Neural cell (in vitro differentiated cells): ENCODE results near the gene ERICH4. TPM values are rescaled to one million over a fixed set of nuclear protein-coding genes. Genes with fewer than 3 reads are reported as not detected.

Experiments used
- H2AFZ ChIP-seq: fragments of 200-600, 300-800 bp; sonication (generic), shearing (Covaris generic); 2 replicates; pipeline ENCODE4 v1.6.0; 2014; ENCODE audit warnings: low read depth, mild to moderate bottlenecking, antibody characterized with exemption, low read length, moderate library complexity
- H3F3A ChIP-seq: fragments of 200-600 bp; shearing (Covaris generic); 2 replicates; pipeline ENCODE4 v1.6.1; 2016; ENCODE audit warnings: mild to moderate bottlenecking, moderate library complexity, mixed read lengths, antibody characterized with exemption, low read length; ENCODE audit not compliant: insufficient read depth, poor library complexity, severe bottlenecking
- H3K27ac ChIP-seq: fragments of 200-600, 300-800 bp; sonication (generic), shearing (Covaris generic); 2 replicates; pipeline ENCODE4 v1.5.1; 2014; ENCODE audit warnings: mild to moderate bottlenecking, low read length, moderate library complexity
- H3K27me3 ChIP-seq: fragments of 300-800, 200-600 bp; sonication (generic), shearing (Covaris generic); 2 replicates; pipeline ENCODE4 v1.6.0; 2014; ENCODE audit warnings: mild to moderate bottlenecking, low read depth, low read length, moderate library complexity; ENCODE audit not compliant: insufficient read depth
- H3K36me3 ChIP-seq: fragments of 300-800, 200-600 bp; sonication (generic), shearing (Covaris generic); 2 replicates; pipeline ENCODE4 v1.5.1; 2014; ENCODE audit warnings: mild to moderate bottlenecking, antibody characterized with exemption, low read length, moderate library complexity; ENCODE audit not compliant: insufficient read depth
- H3K4me2 ChIP-seq: fragments of 300-800, 200-600 bp; sonication (generic), shearing (Covaris generic); 2 replicates; pipeline ENCODE4 v1.6.0; 2014; ENCODE audit warnings: mild to moderate bottlenecking, low read length
- H3K4me3 ChIP-seq: fragments of 300-800, 200-600 bp; sonication (generic), shearing (Covaris generic); 2 replicates; pipeline ENCODE4 v1.5.1; 2014; ENCODE audit warnings: mild to moderate bottlenecking, low read length, moderate library complexity
- H3K79me2 ChIP-seq: fragments of 200-600 bp; shearing (Covaris generic); replicated peaks from 2 replicates; pipeline ENCODE4 v1.6.0; 2014; ENCODE audit warnings: mild to moderate bottlenecking, low read length, moderate library complexity; ENCODE audit not compliant: insufficient read depth
- H3K9ac ChIP-seq: fragments of 300-800, 200-600 bp; sonication (generic), shearing (Covaris generic); 2 replicates; pipeline ENCODE4 v1.6.1; 2016; ENCODE audit warnings: mild to moderate bottlenecking, low read length, mixed read lengths
- H3K9me2 ChIP-seq: fragments of 200-600 bp; shearing (Covaris generic); 2 replicates; pipeline ENCODE4 v1.6.1; 2016; ENCODE audit warnings: mild to moderate bottlenecking, low read length, mixed read lengths; ENCODE audit not compliant: insufficient read depth
- H3K9me3 ChIP-seq: fragments of 200-600, 300-800 bp; sonication (generic), shearing (Covaris generic); 2 replicates; pipeline ENCODE4 v1.6.1; 2016; ENCODE audit warnings: mild to moderate bottlenecking, mixed run types, low read length, moderate library complexity, mixed read lengths
- H4K20me1 ChIP-seq: fragments of 200-600 bp; shearing (Covaris generic); 2 replicates; pipeline ENCODE4 v1.6.1; 2016; ENCODE audit warnings: mild to moderate bottlenecking, mixed run types; ENCODE audit not compliant: insufficient read depth
- CTCF ChIP-seq: fragments of 450-650 bp; IDR thresholded peaks from 2 replicates; pipeline ENCODE4 v1.5.1; 2014; ENCODE audit warnings: antibody characterized with exemption, mild to moderate bottlenecking, moderate library complexity; ENCODE audit not compliant: poor library complexity, severe bottlenecking
- EP300 ChIP-seq: fragments of 450-650 bp; conservative IDR thresholded peaks from 2 replicates; pipeline ENCODE4 v1.6.1; 2014; ENCODE audit warnings: antibody characterized with exemption, mild to moderate bottlenecking, moderate library complexity; ENCODE audit not compliant: poor library complexity, severe bottlenecking
- EZH2 ChIP-seq: fragments of 200-600, 300-800 bp; shearing (Covaris generic), sonication (generic); IDR thresholded peaks from 2 replicates; pipeline ENCODE4 v1.6.1; 2014; ENCODE audit warnings: antibody characterized with exemption, low read length, borderline replicate concordance, mild to moderate bottlenecking; ENCODE audit not compliant: insufficient read depth, poor library complexity, severe bottlenecking
- MXI1 ChIP-seq: fragments of 450-650 bp; conservative IDR thresholded peaks from 2 replicates; pipeline ENCODE4 v1.6.1; 2014; ENCODE audit warnings: antibody characterized with exemption, mild to moderate bottlenecking; ENCODE audit not compliant: poor library complexity, severe bottlenecking
- POLR2AphosphoS5 ChIP-seq: IDR thresholded peaks from 2 replicates; pipeline ENCODE4 v1.6.1; 2012
- RAD21 ChIP-seq: fragments of 450-650 bp; conservative IDR thresholded peaks from 2 replicates; pipeline ENCODE4 v1.6.1; 2014; ENCODE audit warnings: antibody characterized with exemption, mild to moderate bottlenecking, moderate library complexity
- SMC3 ChIP-seq: fragments of 450-650 bp; conservative IDR thresholded peaks from 2 replicates; pipeline ENCODE4 v1.6.1; 2014; ENCODE audit warnings: antibody characterized with exemption, mild to moderate bottlenecking, moderate library complexity; ENCODE audit not compliant: poor library complexity
- TAF1 ChIP-seq: IDR thresholded peaks from 2 replicates; pipeline ENCODE4 v1.6.1; 2012; ENCODE audit warnings: low read depth
- polyA plus RNA-seq: library from polyadenylated mRNA; depleted of rRNA; stranded (reverse); fragments of >200 nt; gene quantifications from 2 replicates; pipeline ENCODE4 v1.2.3, GENCODE V29; 2014
- TF ChIP-seq, protein P1 (sequence below): IDR thresholded peaks from 2 replicates; pipeline ENCODE4 v1.6.1; 2012; ENCODE audit warnings: borderline replicate concordance

Gene ERICH4
- polyA plus RNA-seq, 1 donor from 2014 or later = not detected

GRCh38 chr19:41399525-41399924 lies 43.4 kb upstream of the ERICH4 start:
- Histone ChIP-seq H4K20me1 (no peaks in the 10 kb centered on the region), H3K79me2 (peaks cover 16% of the 10 kb centered on the region), H3K27ac (no peak overlapping the region), H3K9me2 (no peaks in the 10 kb centered on the region), H3K4me3 (no peak overlapping the region), H3K4me2 (no peak overlapping the region), H3K27me3 (no peaks in the 10 kb centered on the region), H3K36me3 (no peaks in the 10 kb centered on the region), H3F3A (no peaks in the 10 kb centered on the region), H3K9ac (no peak overlapping the region), H2AFZ (no peak overlapping the region), H3K9me3 (no peaks in the 10 kb centered on the region)
- no peak for TF ChIP-seq TAF1
- no peak for TF ChIP-seq POLR2AphosphoS5
- TF ChIP-seq, protein P1, sequence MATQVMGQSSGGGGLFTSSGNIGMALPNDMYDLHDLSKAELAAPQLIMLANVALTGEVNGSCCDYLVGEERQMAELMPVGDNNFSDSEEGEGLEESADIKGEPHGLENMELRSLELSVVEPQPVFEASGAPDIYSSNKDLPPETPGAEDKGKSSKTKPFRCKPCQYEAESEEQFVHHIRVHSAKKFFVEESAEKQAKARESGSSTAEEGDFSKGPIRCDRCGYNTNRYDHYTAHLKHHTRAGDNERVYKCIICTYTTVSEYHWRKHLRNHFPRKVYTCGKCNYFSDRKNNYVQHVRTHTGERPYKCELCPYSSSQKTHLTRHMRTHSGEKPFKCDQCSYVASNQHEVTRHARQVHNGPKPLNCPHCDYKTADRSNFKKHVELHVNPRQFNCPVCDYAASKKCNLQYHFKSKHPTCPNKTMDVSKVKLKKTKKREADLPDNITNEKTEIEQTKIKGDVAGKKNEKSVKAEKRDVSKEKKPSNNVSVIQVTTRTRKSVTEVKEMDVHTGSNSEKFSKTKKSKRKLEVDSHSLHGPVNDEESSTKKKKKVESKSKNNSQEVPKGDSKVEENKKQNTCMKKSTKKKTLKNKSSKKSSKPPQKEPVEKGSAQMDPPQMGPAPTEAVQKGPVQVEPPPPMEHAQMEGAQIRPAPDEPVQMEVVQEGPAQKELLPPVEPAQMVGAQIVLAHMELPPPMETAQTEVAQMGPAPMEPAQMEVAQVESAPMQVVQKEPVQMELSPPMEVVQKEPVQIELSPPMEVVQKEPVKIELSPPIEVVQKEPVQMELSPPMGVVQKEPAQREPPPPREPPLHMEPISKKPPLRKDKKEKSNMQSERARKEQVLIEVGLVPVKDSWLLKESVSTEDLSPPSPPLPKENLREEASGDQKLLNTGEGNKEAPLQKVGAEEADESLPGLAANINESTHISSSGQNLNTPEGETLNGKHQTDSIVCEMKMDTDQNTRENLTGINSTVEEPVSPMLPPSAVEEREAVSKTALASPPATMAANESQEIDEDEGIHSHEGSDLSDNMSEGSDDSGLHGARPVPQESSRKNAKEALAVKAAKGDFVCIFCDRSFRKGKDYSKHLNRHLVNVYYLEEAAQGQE = no peak
- TF ChIP-seq EZH2 = no peak
- no peak for TF ChIP-seq MXI1
- TF ChIP-seq SMC3 = no peak
- TF ChIP-seq RAD21 = no peak
- no peak for TF ChIP-seq CTCF
- no peak for TF ChIP-seq EP300

- no peak overlapping the region for H3K4me3 ChIP-seq
- TF ChIP-seq, protein P1 = no peak
- TF ChIP-seq POLR2AphosphoS5 (no peak), EP300 (no peak), CTCF (no peak), SMC3 (no peak), MXI1 (no peak), EZH2 (no peak), TAF1 (no peak), RAD21 (no peak)
- H3F3A ChIP-seq = no peaks in the 10 kb centered on the region
- H3K27me3 ChIP-seq = no peaks in the 10 kb centered on the region
- no peak overlapping the region for H3K27ac ChIP-seq
- peaks cover 16% of the 10 kb centered on the region for H3K79me2 ChIP-seq
- H4K20me1 ChIP-seq = no peaks in the 10 kb centered on the region
- no peaks in the 10 kb centered on the region for H3K36me3 ChIP-seq
- no peaks in the 10 kb centered on the region for H3K9me2 ChIP-seq
- no peak overlapping the region for H3K4me2 ChIP-seq
- H3K9ac ChIP-seq = no peak overlapping the region
- no peaks in the 10 kb centered on the region for H3K9me3 ChIP-seq
- H2AFZ ChIP-seq = no peak overlapping the region
These were observed 41.5 kb upstream of the ERICH4 start for GRCh38 chr19:41401483-41401882.
